ENCODE data around the gene POU6F2.

DNA sequence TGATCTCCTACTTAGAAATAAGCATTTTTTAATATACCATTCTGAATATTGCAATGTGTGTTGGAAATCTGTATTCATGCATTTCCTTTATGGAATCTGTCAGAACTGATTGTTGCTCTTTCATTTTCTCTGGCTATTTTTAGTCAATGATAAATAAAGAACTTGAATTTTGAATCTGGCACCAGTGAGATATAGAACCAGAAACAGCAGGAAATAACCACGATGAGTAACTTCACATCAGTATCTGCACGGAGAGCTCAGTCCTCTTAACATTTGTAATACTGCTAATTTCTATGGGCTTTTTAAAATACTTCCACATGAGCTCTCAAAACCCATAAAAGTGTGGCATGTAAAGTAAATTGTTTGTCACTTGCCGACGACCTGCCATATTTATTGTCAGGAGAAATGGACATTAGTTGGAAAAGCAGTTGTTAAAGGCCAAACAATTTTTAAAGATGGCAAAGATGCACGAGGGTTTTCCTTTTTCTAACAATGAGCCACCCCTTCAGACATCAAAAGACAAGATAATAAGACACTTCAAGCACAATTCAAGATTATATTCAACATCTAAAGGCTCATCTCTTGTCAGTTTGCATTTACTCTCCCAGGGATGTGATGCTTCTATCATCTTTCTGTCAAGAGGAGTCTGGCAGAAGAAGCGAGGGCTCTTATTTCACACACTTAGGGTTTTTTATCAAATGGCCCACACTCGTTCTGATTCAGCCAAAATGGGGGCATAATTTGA lies 118.3 kb downstream of the POU6F2 start:
- TF ChIP-seq, protein P1, sequence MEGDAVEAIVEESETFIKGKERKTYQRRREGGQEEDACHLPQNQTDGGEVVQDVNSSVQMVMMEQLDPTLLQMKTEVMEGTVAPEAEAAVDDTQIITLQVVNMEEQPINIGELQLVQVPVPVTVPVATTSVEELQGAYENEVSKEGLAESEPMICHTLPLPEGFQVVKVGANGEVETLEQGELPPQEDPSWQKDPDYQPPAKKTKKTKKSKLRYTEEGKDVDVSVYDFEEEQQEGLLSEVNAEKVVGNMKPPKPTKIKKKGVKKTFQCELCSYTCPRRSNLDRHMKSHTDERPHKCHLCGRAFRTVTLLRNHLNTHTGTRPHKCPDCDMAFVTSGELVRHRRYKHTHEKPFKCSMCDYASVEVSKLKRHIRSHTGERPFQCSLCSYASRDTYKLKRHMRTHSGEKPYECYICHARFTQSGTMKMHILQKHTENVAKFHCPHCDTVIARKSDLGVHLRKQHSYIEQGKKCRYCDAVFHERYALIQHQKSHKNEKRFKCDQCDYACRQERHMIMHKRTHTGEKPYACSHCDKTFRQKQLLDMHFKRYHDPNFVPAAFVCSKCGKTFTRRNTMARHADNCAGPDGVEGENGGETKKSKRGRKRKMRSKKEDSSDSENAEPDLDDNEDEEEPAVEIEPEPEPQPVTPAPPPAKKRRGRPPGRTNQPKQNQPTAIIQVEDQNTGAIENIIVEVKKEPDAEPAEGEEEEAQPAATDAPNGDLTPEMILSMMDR (IDR thresholded peaks at IDR 0.05) = no peak
- no peak for TF ChIP-seq EZH2 (IDR thresholded peaks at IDR 0.05; ENCODE audit: borderline replicate concordance, insufficient read depth, low read depth, low read length, poor library complexity, severe bottlenecking)
